MV-4-11 (cell line): Measurements from ENCODE around the gene TTC22.

Experiments
- DNase-seq: peaks from one replicate; lab custom pipeline; 2025; lab: John Stamatoyannopoulos, UW

TTC22 gene

GRCh38 chr1:54751426-54751825, 49.7 kb downstream of the TTC22 start:
- DNase-seq, result no peak

DNA sequence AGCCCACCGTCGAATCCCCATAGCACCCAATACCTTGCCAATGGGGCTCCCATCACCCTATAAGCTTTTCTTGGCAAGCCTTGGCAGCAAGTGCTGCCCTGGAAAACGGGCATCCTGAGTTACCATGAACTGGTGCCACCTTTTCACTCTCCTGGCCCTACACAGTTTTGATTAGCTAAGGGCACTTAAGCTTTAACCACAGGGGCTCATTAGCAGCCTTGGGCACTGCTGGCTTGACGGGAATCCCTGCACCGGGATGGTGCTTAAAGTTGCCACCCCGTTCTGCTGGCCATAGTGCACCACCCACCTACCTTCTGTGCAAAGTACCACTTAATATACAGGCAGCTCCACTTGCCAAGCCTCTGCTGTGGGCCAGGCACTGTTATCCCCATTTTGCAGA, 50.5 kb downstream of the TTC22 start:
- DNase-seq, result no peak

- DNase-seq, result no peak
Observed at GRCh38 chr1:54748094-54748835, 52.9 kb downstream of the TTC22 start.

DNA sequence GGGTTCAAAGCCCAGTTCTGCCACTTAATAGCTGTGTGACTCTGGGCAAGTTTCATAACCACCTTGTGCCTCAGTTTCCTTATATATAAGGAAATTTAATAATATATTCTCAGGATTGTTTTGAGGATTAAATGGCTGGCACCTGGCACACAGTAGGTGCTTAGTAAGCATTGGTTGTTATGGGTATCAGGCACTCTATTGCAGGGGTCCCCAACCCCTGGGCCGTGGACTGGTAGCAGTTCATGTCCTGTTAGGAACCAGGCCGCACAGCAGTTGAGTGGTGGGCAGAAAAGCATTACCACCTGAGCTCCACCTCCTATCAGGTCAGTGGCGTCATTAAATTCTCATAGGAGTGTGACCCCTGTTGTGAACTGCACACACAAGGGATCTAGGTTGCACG, 55.3 kb downstream of the TTC22 start:
- no peak for DNase-seq

DNA sequence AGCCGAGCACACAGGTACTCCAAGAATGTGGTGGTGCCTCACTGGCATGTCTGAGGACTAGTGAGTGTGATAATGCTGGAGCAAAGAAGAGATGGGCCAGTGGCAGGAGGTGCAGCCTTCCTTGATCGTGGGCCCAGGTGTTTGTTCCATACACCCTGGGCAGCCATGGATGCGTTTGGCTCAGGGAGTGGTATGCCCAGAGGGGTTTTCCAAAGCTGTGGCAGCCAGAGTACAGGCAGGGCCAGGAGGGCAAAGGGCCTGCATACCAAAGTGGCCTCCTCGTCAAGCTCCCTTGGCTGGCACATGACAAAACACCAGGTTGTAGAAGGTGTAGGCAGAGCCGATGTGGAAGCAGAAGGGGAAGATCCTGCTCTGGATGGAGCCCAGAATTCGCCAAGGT, 55.8 kb downstream of the TTC22 start:
- DNase-seq, result no peak

GRCh38 chr1:54744696-54745095, 56.4 kb downstream of the TTC22 start:
- no peak for DNase-seq

DNA sequence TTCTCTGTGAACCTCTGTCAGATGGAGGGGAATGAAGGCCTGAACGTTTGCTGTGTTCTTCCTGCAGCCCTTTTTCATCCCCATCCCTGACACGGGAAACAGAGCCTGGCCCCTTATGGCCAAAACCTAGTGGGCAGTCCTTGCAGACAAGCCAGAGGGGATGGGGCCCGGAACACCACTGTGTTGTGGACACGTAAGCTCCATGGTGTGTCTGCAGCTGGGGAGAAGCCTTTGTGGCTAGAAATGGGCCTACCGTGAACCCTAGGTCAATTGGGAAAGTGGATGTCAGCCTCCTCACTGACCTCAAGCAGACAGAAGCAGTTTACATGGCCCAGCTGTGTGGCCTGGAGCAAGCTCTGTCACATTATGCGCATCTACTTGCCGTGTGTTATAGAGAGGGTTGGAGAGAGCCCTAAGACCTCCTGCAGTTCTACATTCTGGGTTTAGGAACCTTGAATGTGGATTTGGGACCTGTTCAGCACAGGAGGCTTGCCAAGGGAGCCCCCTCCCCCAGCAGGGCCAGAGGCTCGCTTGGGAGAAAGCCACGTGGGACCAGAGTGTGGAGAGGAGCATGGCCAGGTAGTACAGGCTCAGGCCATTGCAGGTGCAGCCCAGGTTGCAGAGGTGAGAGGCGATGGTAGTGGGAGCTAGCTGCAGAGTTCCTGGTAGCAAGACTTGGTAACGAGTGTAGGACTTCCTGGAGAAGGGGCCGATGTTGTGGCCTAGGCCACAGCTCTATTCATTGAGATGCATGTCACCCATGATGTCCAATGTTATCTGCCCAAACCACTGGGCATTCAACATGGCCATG, 57.5 kb downstream of the TTC22 start:
- DNase-seq, result no peak

- no peak for DNase-seq
Observed at GRCh38 chr1:54742282-54742681, 58.8 kb downstream of the TTC22 start.

DNA sequence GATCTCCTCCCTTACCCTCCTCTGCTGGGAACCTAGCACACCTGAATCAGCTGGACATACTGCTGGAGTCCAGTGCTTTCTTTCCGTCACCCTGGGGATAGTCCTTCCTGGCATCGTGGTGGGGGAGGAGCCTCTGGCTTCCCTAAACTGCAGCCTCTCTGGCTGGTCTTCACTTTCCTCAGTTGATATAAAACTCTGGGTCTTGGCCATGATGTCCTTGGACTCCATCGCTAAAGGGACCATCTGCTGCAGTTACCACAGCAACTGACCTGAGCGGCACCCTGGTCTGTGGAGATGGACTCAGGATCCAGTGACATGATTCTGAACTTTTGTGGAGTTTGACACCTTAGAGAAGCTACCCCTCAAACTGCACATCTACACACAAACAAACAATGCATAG, 59.6 kb downstream of the TTC22 start:
- no peak for DNase-seq

DNA sequence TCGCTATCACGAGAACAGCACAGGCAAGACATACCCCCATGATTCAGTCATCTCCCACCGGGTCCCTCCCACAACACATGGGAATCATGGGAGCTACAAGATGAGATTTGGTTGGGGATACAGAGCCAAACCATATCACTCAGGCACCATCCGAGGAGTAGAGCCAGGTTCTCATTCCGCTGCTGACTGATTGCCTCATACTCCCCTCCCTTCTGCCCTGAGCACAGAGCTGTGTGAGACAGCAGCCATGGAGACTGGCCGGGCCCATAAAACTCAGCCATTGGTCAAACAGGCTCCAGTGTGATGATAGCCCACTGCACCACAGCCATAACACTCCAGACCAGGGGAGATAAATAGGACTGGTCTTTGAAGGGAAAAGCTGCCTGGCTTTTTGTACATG, 62.9 kb downstream of the TTC22 start:
- DNase-seq, result no peak

DNA sequence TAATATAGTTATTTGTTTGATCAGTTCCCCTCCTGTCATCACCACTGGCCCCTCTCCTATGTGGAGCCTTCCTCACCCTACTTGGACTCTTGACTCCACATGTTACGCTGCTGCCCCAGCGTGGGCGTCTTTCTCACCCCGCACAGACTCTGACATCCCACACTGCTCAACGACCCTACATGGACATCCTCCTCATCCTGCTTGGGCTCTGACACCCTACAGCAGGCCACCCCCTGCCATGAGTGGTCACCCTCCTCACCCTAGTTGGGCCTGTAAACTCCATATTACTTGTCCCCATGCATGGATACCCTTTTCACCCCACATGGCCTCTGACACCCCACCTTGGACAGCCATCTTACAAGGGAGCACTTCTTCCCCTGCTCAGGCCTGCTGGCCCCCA, 64.4 kb downstream of the TTC22 start:
- DNase-seq, result no peak
